Measurements from ENCODE around the gene EIF2B2.
A peak's percentile ranks its signal among the peaks of the same experiment; 100 is the strongest.

The EIF2B2 gene

DNA sequence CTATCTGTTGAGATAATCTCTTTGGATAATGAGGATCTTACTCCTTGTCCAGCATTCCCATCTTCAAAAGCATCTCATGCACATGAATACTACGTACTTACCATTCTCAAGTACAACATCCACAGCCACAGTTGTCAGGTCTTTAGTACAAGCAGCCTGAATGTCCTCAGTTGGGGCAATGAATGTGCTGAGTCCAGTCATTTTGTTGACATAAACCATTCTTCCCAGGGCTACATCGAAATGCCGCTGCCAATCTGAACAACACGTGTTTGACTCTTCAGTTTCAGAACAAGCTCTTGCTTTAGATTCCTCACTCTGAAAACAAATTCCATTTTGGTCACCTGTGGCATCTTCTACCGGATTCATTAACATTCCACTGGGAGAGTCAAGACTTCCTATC lies 43.6 kb downstream of the EIF2B2 start:
- DNase-seq, result no peak

DNA sequence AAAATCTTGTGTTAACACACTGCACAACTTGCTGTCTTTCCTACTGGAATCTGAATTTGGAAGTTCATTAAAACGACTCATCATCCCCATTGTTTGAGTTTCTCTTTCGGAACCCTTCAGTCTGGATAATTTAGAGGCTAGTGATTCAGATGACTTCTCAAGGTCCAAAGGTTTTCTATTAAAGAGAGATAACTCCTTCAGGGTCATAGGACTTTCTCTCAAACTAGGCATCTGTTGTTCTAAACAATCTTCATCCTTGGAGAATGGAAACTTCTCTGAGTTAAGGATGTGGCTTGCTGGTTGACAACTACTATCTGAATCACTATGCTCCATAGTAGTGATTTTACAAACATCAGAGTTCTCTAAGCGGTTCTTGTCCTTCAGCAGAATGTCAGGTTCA lies 44.2 kb downstream of the EIF2B2 start:
- DNase-seq, result no peak

DNA sequence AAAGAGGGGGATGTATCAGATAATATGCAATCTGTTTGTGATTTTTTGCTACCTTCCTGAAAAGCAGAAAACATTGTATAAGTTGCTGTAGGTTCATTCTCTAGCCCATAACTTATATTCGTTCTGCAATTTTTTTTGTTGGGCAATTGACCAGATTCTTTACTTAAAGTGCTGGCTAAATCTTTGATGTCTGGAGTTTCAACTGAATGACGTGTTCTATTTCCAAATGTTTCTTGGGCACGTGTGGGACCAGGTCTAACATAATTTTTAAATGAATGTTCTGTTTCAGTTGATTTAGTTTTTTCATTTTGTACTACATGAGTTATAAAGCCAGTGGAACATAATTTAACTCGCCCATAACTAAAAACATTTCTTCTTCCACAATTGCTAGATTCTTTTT lies 44.8 kb downstream of the EIF2B2 start:
- DNase-seq, result no peak

DNA sequence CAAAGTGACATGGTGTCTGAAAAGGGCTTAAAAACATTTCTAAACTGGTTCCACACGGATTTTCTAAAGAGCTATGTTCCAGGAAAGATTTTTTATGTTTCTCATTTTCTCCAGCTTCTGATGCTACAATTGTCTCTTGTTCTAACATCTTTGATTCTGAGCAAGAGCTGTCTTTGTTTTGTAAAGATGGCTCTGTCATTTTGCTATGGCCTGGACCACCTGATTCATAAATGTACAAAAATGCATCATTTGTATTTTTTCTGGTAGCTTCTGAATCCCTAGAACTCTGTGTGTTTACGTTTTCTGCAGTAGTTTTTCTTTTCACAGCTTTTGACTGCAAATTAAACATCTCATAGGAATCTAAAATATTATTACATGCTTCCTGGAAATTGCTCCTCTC lies 45.4 kb downstream of the EIF2B2 start:
- DNase-seq, result no peak

DNA sequence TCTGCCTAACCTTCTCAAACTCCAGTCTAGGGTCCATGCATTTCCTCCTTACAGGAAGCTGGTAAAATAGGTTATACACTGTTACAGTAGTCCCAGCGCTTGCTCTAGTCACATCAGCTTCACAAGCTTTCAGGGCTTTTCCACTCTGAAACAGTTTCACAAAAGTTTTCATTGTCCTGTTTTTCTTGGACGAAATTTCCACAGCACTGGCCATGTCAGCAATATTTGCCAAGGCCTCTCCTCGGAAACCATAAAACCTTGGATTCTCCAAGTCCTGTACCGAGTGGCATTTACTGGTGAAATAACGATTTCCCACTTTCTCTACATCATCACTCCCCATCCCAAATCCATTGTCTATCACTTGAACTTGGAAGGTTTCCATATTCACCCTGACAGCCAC lies 46.4 kb downstream of the EIF2B2 start:
- DNase-seq, result no peak

DNA sequence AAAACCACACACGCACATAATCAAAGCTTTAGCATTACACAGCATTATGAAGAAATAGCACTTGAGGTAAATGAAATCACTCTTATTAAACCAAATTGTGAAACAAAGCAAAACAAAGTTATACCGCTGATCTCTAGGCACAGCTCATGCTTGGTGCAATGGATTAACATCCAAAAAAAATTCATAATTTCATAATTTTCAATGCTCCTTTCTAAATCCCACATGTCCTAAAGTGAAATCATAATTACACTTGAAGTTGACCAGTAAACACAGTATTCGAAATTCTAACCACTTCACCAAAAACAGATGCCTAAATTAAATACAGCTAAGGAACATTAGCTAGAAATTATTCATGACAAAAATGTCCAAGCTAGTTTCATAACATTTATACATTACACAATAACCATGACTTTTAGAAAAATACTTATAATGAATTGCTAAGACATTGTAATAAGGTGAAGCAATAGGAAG lies 47.0 kb downstream of the EIF2B2 start:
- no peak for DNase-seq

DNA sequence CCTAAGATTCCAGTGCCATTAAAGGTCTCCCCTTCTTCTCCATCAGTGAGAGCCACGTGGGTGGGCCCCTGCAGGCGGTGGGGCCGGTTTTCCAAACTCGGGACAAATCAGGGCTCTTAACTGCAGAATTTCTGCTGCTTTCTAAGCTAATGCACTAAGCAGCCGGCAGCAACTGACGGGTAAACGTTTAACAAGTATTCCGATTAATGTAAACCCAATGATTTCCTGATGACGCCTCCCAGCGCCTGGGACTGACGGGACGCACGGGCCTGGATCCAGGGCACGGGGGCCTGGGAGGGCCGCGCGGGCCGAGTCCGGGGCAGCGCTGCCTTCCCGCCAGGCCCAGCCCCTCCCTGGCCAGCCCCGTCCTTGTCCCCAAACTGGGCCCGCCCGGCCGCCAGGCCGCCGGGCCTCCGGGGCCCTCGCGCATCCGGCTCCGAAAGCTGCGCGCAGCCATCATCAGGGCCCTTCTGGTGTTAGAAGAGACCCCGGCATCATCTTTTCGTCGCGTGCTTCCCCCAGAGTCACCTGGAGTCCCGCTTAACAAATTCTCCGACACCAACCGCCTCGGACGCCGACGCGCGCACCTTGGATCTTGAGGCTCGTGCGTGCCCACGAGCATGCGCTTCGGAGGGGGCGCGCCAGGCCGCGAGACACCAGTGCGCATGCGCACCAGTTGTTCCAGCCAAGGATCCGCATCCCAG lies 48.3 kb downstream of the EIF2B2 start, which contains the start of gene MLH3:
Gene MLH3 (minus strand): TSS at position 616 of the 704 bp plus-strand sequence. CDS start 1,812 bp downstream, outside the sequence.
- DNase-seq, result peak; percentile 74

DNA sequence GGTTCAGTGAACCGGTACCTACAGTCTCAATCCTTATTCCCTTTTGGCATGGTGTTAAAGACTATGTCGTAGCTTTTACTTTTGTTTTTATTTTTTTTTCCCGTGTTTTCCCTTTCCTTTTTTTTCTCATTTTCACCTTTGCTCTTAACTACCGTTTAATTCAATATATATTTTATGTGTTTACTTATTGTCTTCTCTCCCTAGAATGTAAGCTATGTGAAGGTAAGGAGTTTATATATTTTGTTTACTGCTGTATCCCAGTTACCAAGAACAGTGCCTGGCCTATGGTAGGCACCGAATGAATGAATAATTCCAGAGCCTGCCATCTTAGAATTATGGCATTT lies 48.8 kb downstream of the EIF2B2 start:
- no peak for DNase-seq

DNA sequence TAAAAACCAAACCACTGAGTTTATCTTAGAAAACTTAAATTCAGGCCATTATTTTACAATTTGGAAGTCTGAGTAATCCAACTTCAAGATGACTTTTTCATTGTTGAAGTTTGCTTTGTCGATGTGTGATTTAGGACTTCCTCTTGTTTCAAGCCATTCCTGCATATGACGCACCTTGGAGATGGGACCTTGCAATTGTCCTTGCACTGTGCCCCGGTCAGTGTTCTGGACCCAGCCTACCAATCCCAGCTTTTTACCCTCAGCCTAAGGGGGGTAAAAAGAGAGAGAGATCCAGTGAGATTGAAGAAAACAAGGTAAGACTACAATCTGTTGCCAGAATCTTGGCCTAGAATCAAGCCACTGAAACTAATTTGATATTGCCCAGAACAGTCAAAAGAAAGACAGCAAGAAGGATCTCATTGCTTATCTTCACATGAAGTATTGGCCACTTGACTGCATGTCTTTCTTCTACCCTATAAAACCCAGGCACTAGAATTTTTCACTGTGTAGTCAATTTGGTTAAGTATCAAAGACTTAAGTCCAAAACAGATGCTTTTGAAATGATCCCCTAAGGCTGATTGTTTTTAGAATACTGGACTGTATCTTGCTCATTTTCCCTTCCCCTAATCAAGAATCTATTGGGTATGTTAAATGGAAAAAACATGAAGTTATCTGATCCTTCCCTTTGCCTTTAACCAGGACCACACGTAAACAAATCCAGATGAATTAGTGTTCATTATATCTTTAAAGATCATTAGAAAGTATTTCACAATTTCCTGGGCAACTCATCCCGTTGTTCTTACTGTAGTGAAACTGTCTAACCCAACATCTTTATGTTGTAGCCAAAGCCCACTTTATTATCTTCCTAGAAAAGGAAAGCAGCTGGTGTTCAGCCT lies 50.9 kb downstream of the EIF2B2 start:
- DNase-seq, result no peak

DNA sequence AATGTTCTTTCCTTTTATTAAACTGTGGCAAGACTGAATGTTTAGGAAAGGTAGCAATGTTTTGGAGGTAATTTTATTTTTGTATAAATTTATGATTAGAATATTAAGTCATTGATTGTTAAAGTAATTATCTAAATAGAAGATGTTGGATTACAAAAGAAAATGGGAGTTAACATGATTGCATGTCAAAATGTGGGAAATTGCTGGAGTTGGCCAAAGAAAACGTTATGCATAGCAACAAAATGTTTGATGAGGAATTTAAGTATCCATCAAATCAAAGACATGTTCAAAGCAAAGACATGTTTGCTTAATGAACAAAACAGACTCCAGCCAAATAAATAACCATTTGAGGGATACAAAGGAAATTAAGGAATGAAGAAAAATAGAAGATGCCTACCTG lies 51.7 kb downstream of the EIF2B2 start:
- DNase-seq, result no peak

DNA sequence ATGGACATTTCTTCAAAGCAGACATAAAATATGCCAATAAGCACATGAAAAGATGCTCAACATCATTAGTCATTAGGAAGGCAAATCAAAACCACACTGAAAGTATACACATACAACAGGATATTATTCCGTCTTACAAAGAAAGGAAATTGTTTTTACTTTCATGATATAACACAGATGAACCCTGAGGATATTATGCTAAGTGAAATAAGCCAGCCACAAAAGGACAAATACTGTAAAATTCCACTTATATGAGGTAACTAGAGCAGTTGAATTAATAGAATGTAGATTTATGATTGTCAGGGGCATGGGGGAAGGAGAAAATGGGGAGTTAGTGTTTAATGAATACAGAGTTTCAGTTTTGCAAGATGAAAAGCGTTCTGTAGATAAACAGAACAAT lies 56.9 kb downstream of the EIF2B2 start:
- no peak for DNase-seq

DNA sequence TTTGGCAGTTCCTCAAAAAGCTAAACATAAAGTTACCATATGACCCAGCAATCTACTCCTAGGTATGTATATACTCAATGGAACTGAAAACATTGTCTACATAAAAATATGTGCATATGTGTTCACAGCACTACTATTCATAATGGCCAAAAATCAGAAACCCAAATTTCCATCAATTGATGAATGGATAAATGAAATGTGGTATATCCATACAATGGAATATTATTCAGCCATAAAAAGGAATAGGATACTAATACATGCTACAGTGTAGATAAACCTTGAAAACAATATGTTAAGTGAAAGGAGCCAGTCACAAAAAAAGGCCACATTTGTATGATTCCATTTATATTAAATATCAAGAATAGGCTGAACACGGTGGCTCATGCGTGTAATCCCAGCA lies 57.7 kb downstream of the EIF2B2 start:
- DNase-seq, result no peak

Measured in effector CD8-positive, alpha-beta T cell (primary cell).